Endothelial cell of umbilical vein (primary cell): ENCODE results near the gene CXCL3. TPM values are rescaled to one million over a fixed set of nuclear protein-coding genes. Genes with fewer than 3 reads are reported as not detected.

Source experiments
- BruUV-seq: library from RNA; stranded (reverse); fragments of 400-500 nt; replicated peaks from 2 replicates; lab custom pipeline; 2021; lab: Mats Ljungman, UMichigan
- CTCF ChIA-PET: fragments of 300-600, 350-600 bp; sonication (Branson Sonifier 250); formaldehyde crosslinking; loops from one replicate; lab custom pipeline; 2021; ENCODE audit warnings: antibody characterized with exemption, inconsistent platforms; lab: Charles Lee
- POLR2A ChIA-PET: fragments of 300-600, 350-600 bp; sonication (Branson Sonifier 250); formaldehyde crosslinking; loops from one replicate; lab custom pipeline; 2021; ENCODE audit warnings: antibody characterized with exemption, inconsistent platforms; lab: Charles Lee
- DNase-seq: peaks from one replicate; pipeline ENCODE4 v3.0.0-alpha.2; 2011; ENCODE audit warnings: low read depth, low spot score
- FAIRE-seq: peaks from 2 replicates; lab custom pipeline; 2011; peaks lifted over from hg19 to GRCh38; lab: Jason Lieb, UNC
- H2AFZ ChIP-seq: 2 replicates; pipeline ENCODE4 v1.6.0; 2012; ENCODE audit warnings: low read depth, low read length, control low read depth, inconsistent platforms
- H3K27ac ChIP-seq: 2 replicates; pipeline ENCODE4 v1.5.1; 2011; ENCODE audit warnings: low read depth, mild to moderate bottlenecking, control low read depth, low read length, moderate library complexity; ENCODE audit not compliant: insufficient read depth
- H3K27me3 ChIP-seq, 2 experiments: 2 replicates each; pipeline versions ENCODE4 v1.6.0 to v1.6.1; 2011; ENCODE audit warnings: low read length in 2 of 2, mixed read lengths in 1 of 2; ENCODE audit not compliant: control insufficient read depth in 2 of 2, insufficient read depth in 2 of 2
- H3K36me3 ChIP-seq, 2 experiments: 2 replicates in 1 of 2; 3 replicates in 1 of 2; pipeline ENCODE4 v1.5.1; 2011; ENCODE audit warnings: low read length in 2 of 2, mild to moderate bottlenecking in 1 of 2, moderate library complexity in 1 of 2; ENCODE audit not compliant: control insufficient read depth in 2 of 2, insufficient read depth in 2 of 2; ENCODE audit errors: extremely low read depth in 1 of 2
- H3K4me1 ChIP-seq: 3 replicates; pipeline ENCODE4 v1.5.1; 2011; ENCODE audit warnings: mild to moderate bottlenecking, low read length; ENCODE audit not compliant: control insufficient read depth, insufficient read depth; ENCODE audit errors: extremely low read depth
- H3K4me2 ChIP-seq: 2 replicates; pipeline ENCODE4 v1.6.1; 2011; ENCODE audit warnings: low read length, control low read depth, mixed read lengths; ENCODE audit not compliant: insufficient read depth
- H3K4me3 ChIP-seq, 3 experiments: fragments of 200-600 bp in 1 of 3; sonication (generic), shearing (Covaris generic) in 1 of 3; replicated peaks in 1 of 3; 2 replicates each; pipeline ENCODE4 v1.5.1; 2011 to 2016; ENCODE audit warnings: control low read depth in 3 of 3, low read length in 3 of 3, mild to moderate bottlenecking in 2 of 3, inconsistent platforms in 1 of 3, low read depth in 1 of 3, moderate library complexity in 1 of 3; ENCODE audit not compliant: insufficient read depth in 1 of 3
- H3K79me2 ChIP-seq: 2 replicates; pipeline ENCODE4 v1.6.0; 2012; ENCODE audit warnings: low read length, inconsistent platforms; ENCODE audit not compliant: control insufficient read depth, insufficient read depth
- H3K9ac ChIP-seq: replicated peaks from 2 replicates; pipeline ENCODE3; 2011; ENCODE audit warnings: low read length, control low read depth; ENCODE audit not compliant: insufficient read depth; ENCODE audit errors: extremely low read depth
- H3K9me1 ChIP-seq: replicated peaks from 3 replicates; pipeline ENCODE4 v1.6.0; 2011; ENCODE audit warnings: mild to moderate bottlenecking, low read length; ENCODE audit not compliant: control insufficient read depth, insufficient read depth; ENCODE audit errors: extremely low read depth
- H3K9me3 ChIP-seq: replicated peaks from 2 replicates; pipeline ENCODE4 v1.5.1; 2012; ENCODE audit warnings: low read length, inconsistent platforms; ENCODE audit not compliant: control insufficient read depth, insufficient read depth
- H4K20me1 ChIP-seq: replicated peaks from 2 replicates; pipeline ENCODE3; 2011; ENCODE audit warnings: mild to moderate bottlenecking, low read length; ENCODE audit not compliant: control insufficient read depth, insufficient read depth; ENCODE audit errors: extremely low read depth
- EZH2 ChIP-seq: IDR thresholded peaks from 2 replicates; pipeline ENCODE4 v1.6.1; 2012; ENCODE audit warnings: borderline replicate concordance, low read depth, mild to moderate bottlenecking, moderate library complexity, low read length, inconsistent platforms; ENCODE audit not compliant: severe bottlenecking
- FOS ChIP-seq: IDR thresholded peaks from 2 replicates; pipeline ENCODE4 v1.6.1; 2011; ENCODE audit warnings: mild to moderate bottlenecking, low read length, moderate library complexity, borderline replicate concordance; ENCODE audit not compliant: insufficient read depth
- GATA2 ChIP-seq: IDR thresholded peaks from 2 replicates; pipeline ENCODE4 v1.7.0; 2011; ENCODE audit warnings: low read depth, mild to moderate bottlenecking, moderate library complexity, mixed read lengths, low read length; ENCODE audit not compliant: insufficient read length, insufficient read depth
- JUN ChIP-seq: IDR thresholded peaks from 2 replicates; pipeline ENCODE4 v1.6.1; 2011; ENCODE audit warnings: borderline replicate concordance, low read depth; ENCODE audit not compliant: insufficient read length, insufficient read depth
- MYC ChIP-seq: IDR thresholded peaks from one replicate; pipeline ENCODE4 v1.6.1; 2011; ENCODE audit warnings: mild to moderate bottlenecking, low read depth, low read length
- POLR2A ChIP-seq: IDR thresholded peaks from 2 replicates; pipeline ENCODE4 v1.6.1; 2012; ENCODE audit warnings: low read depth, mild to moderate bottlenecking, control low read depth, low read length
- POLR2AphosphoS5 ChIP-seq: IDR thresholded peaks from 2 replicates; pipeline ENCODE4 v1.6.1; 2012; ENCODE audit warnings: low read depth, mild to moderate bottlenecking, control low read depth, low read length, moderate library complexity; ENCODE audit not compliant: insufficient read depth
- dilution Hi-C: fragments of 300-500 bp; cut with MboI; formaldehyde crosslinking; loops from one replicate; pipeline ENCODE4 v1.15.0; 2019; ENCODE audit warnings: low sequenced_read_pairs; ENCODE audit not compliant: extremely low pct_ligation_motif_present
- intact Hi-C: fragments of 100-400 bp; cut with micrococcal nuclease; formaldehyde crosslinking; loops from one replicate; pipeline ENCODE4 v1.10.0; 2022
- polyA plus RNA-seq, 4 experiments: library from polyadenylated mRNA; depleted of rRNA in 3 of 4; stranded (reverse) in 3 of 4; unstranded in 1 of 4; fragments of >200 nt; gene quantifications; 2 replicates each; pipeline versions ENCODE4 v1.2.1 to v1.2.3, GENCODE V29; 2011 to 2012; ENCODE audit warnings: missing spikeins in 1 of 4
- total RNA-seq: library from RNA; stranded (reverse); gene quantifications from 2 replicates; pipeline ENCODE4 v1.2.3, GENCODE V29; 2021
- TF ChIP-seq, protein P1 (sequence below), 2 donors: IDR thresholded peaks; 1 replicate in 1 of 2; 2 replicates in 1 of 2; pipeline ENCODE4 v1.5.1; 2011; ENCODE audit warnings: low read length in 2 of 2, mild to moderate bottlenecking in 2 of 2, moderate library complexity in 2 of 2, control low read depth in 1 of 2, inconsistent platforms in 1 of 2, low read depth in 1 of 2; ENCODE audit not compliant: insufficient read depth in 1 of 2; ENCODE audit errors: extremely low read depth in 1 of 2
- TF ChIP-seq, protein P2 (sequence below): IDR thresholded peaks from 2 replicates; pipeline ENCODE4 v1.6.1; 2011; ENCODE audit not compliant: insufficient read depth, insufficient read length

The CXCL3 gene
- total and polyA plus RNA-seq, 2 donors (not counting 3 experiments of a cell fraction or from before 2014, with no cell fraction given): 1.1 to 1.3 TPM

DNA sequence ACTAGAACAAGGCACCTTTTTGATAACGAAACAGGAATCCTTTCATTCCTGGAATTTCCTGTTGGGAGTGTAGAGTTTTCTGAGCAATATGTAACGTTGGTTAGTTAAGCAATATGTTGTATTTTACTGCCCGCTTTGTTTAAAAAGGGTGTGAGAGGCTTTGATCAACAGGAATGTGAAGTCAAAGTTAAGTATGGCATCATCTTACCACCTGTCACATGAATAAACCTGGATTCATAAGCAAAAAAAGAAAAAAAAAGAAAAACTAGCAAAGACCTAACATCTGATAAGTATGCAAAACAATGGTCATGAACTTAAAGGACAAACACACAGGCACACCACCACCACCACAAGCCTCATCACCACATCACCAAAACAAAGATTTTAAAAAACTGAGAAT, 33.0 kb downstream of the CXCL3 start:
- Histone ChIP-seq H3K27ac (no peak overlapping the region), H3K4me2 (no peak overlapping the region), H3K9me1 (peaks cover 2% of the 10 kb centered on the region), H3K36me3 (no peaks in the 10 kb centered on the region), H2AFZ (no peak overlapping the region), H3K9me3 (no peaks in the 10 kb centered on the region), H4K20me1 (no peaks in the 10 kb centered on the region), H3K4me1 (peaks cover 3% of the 10 kb centered on the region), H3K4me3 (no peak overlapping the region), H3K27me3 (no peaks in the 10 kb centered on the region), H3K79me2 (no peaks in the 10 kb centered on the region), H3K9ac (no peak overlapping the region)
- dilution Hi-C loops: no loop called here
- POLR2A ChIA-PET: no interaction called here
- DNase-seq (peak; percentile 25), FAIRE-seq (peak; percentile 59)
- intact Hi-C loops: no loop called here
- TF ChIP-seq EZH2 (no peak), JUN (no peak), POLR2AphosphoS5 (no peak), MYC (no peak), FOS (no peak), GATA2 (no peak), POLR2A (no peak)
- TF ChIP-seq, protein P1, sequence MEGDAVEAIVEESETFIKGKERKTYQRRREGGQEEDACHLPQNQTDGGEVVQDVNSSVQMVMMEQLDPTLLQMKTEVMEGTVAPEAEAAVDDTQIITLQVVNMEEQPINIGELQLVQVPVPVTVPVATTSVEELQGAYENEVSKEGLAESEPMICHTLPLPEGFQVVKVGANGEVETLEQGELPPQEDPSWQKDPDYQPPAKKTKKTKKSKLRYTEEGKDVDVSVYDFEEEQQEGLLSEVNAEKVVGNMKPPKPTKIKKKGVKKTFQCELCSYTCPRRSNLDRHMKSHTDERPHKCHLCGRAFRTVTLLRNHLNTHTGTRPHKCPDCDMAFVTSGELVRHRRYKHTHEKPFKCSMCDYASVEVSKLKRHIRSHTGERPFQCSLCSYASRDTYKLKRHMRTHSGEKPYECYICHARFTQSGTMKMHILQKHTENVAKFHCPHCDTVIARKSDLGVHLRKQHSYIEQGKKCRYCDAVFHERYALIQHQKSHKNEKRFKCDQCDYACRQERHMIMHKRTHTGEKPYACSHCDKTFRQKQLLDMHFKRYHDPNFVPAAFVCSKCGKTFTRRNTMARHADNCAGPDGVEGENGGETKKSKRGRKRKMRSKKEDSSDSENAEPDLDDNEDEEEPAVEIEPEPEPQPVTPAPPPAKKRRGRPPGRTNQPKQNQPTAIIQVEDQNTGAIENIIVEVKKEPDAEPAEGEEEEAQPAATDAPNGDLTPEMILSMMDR (IDR thresholded peaks at IDR 0.05; ENCODE audit: extremely low read depth in 1 of 2, insufficient read depth in 1 of 2, low read depth in 1 of 2, low read length in 2 of 2): no peak
- TF ChIP-seq, protein P2, sequence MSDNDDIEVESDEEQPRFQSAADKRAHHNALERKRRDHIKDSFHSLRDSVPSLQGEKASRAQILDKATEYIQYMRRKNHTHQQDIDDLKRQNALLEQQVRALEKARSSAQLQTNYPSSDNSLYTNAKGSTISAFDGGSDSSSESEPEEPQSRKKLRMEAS: no peak
- CTCF ChIA-PET: no interaction called here
- no TSS peak for BruUV-seq
